Dermis blood vessel endothelial cell (primary cell): Measurements from ENCODE around the gene LAMTOR4. TPM values are rescaled to one million over a fixed set of nuclear protein-coding genes. Genes with fewer than 3 reads are reported as not detected.
A peak's percentile ranks its signal among the peaks of the same experiment; 100 is the strongest.

Source experiments
- DNase-seq: peaks from one replicate; pipeline ENCODE4 v3.0.0; 2010
- total RNA-seq: library from RNA; depleted of rRNA; stranded (reverse); fragments of >200 nt; gene quantifications from 2 replicates; pipeline ENCODE4 v1.2.3, GENCODE V29; 2014

LAMTOR4 gene
- total RNA-seq, 1 donor from 2014 or later = 133 TPM

DNA sequence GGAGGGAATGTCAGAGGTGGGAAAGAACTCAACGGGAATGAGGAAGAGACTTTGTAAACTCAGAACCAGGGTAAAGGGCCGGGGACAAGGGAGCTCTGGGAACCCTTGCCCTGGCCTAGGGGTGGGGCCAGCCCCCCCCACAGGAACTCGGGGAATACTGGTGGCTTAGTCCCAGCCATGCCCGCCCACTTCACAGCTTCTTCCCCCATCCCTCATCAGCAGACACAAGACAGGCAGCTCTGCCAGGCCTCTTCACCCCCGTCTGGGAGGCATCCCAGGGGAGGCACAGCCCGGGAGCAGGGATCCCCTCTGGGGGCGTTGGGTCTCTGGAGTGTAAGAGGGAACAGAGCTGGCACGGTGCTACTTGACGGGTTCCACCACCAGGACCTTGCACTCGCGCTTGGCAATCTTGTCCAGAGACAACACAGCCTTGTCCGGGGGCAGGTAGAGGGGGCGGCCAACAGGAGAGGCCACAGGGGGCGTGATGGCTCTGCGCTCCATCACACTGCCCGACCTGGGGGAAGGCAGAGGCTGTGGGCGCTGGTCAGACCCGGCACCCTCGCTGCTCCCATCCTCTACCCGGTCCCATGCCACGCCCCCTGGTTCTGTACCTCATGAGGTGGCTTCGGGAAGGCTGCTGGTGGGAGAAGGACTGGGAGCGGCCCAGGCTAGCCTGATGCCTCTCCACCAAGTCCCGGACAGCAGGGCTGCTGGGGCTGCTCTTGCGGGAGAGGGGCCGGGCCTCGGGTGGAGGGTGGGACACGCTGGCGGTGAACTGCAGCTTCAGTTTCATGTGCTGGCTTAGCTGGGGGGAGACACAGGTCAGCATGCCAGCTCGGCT, 6.2 kb downstream of the LAMTOR4 start:
- DNase-seq = no peak

DNA sequence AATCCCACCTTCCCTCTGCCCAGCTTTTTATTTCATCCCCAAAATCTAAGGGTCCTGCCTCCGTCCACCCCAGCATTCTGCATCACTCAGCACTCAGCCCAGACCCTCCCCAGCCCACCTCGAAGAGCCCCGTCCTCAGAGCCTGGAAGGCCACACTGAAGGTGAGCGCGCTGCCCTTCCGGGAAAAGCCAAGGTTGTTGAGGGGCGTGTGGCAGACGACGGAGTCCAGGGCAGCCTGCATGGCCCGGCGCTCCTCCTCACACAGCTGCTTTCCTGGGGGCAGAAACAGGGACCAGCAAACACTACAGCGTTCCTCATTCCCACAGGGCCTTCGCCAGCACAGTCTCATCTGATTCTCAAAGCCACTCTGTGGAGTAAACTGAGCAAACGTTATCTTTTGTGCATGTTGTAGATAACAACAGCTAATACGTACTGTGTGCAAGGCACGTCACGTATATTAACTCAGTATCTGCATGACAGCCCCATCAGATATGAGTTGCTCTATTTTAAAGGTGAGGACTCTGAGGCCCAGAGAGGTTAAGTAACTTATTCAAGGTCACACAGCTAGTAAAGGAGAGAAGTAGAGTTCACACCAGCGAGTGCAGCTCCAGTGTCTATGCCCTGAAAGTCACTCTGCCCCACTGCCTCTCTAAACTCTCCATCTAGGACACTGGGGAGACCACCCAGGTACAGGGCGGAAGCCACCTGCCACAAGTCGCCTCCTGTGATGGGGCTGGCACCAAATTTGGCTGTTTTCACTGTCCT, 7.0 kb downstream of the LAMTOR4 start:
- no peak for DNase-seq

DNA sequence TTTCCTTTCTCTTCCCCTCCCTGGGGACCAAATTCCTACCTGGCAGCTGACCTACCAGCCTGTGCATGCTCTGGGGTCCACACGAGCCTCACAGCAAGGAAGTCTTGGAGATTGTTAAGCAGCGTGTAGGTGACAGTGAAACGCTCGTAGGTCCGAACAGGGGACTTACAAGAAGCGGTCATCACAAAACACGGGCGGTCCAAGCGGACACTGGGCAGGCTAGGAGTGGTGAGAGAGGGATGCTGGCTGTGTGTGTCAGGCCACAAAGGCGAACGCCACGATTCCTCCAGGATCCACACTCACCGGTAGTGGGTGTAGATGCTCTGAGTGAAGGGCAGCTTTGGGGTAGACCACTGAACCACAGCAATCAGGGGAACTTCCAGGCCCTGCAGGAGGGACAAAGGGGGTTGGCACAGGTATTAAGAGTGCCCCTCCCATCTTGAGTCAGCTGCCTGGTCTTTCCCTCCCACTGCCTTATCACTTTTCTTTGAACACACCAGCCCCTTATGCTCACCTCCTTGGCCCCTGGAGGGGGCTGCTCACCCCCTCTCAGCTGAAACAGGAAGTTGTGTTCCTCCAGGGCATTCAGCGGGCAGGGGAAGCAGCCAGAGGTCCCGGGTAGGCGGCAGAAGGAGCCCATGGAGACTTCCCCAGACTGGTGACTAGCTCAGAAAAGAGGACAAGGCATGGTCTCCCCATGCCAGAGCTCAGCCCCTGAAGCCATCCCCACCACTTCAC, 7.8 kb downstream of the LAMTOR4 start:
- DNase-seq = no peak

DNA sequence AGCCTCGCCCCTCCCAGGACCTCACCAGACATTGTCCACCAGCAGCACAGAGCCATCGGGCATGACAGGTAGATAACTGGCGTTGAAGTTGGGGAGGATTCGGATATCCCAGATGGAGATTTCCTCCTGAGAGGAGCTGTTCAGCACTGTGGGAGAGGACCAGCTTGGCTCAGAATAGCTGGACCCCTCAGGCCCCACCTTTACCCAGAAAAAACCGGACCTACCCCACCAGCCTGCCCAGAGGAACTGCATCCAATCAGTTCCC, 8.3 kb downstream of the LAMTOR4 start:
- DNase-seq = no peak

DNA sequence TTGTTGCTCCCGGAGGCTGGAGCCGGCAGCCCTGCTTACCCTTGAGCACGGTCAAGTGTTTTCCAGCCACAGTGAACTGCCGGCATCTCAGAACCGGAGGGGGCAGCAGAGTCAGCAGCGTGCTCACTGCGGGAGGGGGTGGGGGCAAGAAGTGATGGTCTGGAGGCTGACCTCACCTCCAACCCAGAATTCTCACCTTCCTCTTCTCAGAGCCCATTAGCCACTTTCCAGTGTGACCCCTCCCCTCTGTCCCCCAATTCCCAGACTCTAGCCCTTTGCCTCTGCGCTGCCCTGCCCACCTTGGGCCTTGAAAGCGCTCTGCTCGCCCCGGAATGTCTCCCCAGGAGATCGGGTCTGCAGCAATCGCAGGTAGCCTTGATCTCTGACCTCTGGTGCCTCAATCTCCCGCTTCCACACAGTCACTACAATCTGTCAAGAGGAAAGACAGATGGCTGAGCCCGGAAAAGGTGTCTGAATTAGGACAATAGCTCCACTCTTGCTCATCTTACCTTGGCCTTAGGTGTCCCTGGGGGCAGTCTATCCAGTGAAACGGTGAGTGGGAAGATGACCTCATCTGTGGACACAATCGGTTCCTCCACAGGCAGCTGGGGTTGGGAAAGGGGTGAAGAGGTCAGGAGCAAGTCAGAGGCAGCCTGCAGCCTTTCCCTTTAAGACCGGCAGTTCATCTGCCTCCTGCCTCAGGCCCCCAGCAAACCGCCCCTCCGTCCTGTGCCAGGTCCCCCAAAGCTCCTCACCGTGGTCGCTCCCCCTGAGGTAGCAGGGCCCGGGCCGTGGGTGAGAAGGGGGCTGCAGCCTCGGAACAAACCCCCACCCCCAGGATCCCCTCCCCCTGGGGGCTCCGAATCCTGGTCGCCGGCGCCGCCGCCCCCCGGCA, 8.9 kb downstream of the LAMTOR4 start:
- DNase-seq = peak; percentile 68

DNA sequence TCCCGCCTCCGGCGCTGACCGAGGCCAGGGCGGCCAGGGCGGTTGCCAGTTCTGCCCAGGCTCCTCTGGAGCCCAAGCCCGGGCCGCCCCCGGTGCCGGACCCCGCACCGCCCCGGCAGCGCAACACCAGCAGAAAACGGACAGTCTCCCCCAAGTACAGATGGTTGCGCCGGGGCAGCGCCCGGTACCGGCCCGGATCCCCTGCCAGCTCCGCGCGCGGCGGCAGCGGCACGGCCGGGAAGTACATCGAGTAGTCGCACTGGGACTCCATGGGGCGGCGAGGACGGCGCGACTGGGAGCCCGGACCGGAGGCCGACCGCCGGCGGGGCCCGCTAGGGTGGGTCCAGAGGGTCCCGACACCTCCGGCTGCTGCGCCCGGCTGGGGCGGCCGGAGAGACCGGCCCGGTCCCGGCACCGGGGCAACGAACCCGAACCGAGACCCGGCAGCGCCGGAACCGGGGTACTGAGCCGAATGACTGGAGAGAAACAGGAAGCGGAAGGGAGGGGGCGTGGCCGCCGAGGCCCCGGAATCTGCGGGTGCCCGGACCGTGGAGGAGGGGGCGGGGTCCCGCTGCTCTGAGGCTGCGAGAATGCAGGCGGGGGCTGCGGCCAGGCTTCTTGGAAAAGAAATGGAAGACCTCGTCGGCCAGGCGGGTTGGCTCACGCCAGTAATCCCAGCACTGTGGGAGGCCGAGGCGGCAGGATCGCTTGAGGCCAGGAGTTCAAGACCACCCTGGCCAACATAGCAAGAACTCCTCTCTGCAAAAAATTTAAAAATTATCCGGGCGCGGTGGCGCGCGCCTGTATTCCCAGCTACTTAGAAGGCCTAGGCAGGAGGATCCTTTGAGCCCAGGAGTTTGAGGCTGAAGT, 9.7 kb downstream of the LAMTOR4 start, which contains the start of gene TRAPPC14:
Gene TRAPPC14, minus strand, starts transcription at position 495 of the 870 bp plus-strand sequence. Its CDS starts 224 bp downstream, at position 271.
- peak; percentile 71 for DNase-seq

DNA sequence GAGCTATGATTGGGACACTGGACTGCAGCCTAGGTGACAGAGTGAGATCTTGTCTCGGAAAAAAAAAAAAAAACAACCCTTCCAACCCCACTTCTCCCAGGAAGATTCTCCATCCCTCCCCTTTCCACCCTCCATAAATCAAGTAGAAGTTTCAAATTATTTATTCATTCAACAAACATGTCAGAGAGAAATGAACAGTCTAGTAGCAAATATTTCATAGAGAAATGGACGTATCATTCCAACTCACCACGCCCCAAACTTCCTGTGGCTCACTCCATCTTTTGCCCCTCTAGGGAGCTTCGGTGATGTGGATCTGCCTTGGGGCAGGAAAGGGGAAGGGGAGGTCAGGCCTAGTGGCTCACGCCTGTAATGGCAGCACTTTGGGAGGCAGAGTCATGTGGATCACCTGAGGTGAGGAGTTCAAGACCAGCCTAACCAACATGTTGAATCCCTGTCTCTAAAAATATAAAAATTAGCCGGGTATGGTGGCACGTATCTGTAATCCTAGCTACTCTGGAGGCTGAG, 10.4 kb downstream of the LAMTOR4 start:
- no peak for DNase-seq

DNA sequence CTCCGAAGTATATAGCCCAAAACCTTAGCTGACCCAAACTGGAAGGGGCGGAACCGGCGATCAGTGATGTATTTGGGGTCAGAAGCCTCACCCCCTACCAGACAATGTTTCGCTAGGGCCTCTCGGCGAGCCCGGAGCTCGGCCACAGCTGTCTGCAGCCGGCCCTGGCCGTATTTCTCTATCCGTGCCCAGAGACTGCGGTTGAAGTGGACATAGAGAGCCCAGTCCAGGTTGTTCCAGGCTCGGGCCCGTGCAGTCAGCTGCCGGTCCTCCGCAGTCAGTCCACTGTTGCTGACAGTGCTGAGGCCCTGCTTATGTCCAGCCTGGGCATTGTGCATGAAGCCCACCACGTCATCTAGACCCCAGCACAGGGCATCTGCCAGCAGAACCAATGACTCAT, 11.3 kb downstream of the LAMTOR4 start:
- DNase-seq = no peak

DNA sequence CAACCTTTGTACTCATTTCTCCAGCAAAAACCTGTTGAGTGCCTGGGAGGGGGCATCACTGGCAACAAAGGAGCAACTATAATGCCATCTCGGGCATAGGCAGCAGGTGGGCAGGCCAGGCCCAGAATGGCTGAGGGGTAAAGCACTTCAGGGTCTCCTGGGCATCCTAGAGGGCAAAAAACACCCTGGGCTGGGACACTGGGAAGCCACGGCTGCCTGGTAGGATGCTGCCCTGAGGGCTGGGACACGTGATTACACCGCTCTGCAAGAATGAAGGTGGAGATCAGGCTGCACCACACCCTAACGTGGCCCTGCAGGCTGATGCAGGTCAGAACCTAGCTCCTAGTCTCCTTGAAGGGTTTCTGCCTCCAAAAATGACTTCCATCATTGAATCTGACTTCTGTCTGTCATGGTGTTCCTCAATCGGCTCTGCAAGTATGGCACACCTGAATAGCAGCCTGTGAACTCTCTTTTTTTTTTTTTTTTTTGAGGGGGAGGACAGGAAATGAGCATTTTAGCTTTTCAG, 14.4 kb downstream of the LAMTOR4 start:
- DNase-seq = no peak

DNA sequence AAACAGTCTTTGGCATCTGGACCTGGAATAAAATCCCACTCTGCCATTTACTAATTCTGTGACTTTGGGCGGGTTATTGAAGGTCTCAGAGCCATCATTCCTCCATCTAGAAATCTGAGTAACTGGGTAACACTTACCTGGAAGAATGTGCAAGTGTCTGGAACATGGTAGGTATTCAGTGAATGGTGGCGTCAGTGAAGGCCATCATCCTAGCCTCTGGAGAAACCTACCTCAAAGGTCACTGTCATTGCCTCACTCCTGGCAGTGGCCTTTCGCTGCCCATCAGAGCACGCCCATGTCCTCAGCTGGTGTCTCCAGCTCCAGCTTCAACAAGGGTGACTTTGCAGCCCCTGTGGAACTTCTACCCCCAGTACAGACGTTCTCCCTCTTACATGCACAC, 15.2 kb downstream of the LAMTOR4 start:
- no peak for DNase-seq

DNA sequence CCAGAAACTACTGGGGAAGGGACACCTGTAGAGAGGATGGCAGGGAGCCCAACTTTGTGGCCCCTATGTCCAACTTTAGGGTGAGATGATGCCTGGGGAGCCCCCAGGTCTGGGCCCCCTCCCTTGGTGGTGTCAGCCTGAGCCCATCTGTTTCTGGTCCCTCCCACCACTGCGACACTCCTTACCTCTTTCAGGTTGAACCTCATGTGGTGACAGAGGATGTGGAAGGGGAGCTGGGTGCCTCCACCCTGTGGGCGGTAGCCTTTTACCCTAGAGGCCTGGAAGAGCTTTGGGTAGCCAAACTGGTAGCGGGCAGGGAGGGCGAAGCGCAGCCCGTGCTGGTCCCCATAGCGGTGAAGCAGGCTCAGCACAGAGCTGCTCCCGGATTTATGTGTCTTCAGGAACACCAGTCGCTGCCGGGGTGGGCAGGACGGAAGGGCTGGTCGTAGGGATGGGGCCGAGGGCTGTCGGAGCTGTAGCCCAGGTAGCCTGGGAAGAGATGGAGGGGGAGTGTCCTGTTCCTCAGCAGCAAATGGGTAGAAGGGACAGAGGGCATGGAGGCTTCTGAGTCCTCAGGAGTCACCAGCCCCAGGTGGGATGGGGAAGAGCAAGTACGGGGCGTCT, 17.7 kb downstream of the LAMTOR4 start:
- no peak for DNase-seq

DNA sequence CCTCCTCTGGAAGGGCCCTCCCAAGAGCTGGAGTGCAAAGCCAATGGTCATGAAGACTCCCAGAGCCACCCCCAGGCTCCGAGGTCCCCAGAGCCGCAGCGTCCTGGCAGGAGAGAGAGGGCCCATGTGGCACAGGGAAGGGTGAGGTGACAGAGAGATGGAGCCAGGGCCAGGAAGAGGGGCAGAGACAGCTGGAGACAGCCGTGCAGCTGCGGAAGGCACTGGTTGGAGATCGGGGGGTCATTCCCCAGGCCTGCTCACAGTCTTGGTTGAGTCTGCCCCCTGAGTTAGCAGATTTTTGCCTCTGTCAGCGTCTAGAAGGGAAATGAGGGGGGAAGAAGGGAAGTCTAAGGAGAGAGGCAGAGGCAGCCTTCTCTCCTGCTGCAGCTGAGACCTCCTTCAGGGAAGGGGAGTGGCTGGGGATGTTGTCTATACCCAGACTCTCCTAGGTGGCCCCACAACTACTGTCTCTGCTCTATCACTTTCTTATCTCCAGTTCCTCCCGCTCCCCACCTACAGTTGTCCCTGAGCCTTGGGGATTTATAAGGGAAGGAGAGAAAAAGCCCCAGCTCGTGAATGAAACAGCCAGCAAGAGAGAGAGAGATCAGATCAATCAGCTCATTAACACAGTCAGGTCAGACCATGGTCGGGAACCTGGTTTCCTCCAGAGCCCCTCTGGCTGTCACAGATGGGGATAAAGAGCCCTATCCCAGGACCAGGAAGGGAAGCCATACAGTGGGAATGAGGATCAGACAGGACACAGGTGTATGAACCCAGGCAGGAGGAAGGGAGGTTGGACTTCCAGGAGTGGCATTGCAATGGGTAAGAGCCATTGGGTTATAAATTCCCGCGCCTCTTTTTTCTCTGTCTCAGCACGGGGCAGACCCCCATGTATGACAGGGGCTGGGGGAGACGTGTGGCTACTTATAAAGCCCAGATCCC, 18.5 kb downstream of the LAMTOR4 start:
- DNase-seq = no peak

DNA sequence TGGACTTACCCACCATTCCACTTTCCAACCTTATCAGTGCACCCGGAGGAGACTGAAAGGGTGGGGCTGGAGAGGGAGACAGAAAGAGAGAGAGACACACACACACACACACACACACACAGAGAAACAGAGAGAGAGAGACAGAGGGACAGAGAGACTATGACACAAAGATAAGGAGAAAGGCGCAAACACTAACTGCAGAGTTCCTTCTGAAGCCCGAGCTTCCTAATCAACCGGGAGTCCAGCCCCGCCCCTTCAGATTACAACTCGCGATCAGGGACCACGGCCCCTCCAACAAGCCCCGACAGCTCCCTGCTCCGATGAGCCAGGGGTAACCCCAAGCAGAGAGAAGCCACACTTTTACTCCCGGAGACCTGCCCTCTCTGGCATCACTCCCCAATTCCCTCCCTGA, 19.2 kb downstream of the LAMTOR4 start:
- no peak for DNase-seq

DNA sequence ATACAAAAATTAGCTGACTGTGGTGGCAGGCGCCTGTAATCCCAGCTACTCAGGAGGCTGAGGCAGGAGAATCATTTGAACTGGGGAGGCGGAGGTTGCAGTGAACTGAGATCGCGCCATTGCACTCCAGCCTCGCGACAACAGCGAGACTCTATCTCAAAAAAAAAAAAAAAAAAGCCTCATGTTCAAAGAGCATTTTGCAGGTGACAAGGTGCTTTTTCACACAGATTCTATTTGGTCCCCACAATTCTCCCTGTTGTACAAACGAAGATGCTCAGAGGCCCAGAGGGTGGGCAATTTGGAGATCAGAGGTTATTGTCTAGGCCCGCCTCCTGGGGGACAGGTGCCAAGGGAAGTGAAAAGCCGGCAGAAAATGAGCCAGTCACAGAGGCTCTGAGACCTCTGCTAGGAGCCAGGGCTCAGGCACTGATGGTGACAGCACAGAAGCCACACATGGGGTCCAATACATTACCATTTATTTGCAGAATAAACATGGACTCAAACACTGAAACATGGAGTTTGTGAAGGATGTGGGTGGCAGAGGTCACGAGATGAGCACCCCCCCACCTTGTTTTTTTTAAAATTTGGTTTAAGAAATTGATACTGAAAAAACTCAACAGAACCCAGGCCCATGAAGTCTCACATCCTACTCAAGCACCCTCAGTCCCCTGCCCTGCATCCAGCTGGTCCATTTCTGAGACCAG, 20.6 kb downstream of the LAMTOR4 start:
- no peak for DNase-seq

DNA sequence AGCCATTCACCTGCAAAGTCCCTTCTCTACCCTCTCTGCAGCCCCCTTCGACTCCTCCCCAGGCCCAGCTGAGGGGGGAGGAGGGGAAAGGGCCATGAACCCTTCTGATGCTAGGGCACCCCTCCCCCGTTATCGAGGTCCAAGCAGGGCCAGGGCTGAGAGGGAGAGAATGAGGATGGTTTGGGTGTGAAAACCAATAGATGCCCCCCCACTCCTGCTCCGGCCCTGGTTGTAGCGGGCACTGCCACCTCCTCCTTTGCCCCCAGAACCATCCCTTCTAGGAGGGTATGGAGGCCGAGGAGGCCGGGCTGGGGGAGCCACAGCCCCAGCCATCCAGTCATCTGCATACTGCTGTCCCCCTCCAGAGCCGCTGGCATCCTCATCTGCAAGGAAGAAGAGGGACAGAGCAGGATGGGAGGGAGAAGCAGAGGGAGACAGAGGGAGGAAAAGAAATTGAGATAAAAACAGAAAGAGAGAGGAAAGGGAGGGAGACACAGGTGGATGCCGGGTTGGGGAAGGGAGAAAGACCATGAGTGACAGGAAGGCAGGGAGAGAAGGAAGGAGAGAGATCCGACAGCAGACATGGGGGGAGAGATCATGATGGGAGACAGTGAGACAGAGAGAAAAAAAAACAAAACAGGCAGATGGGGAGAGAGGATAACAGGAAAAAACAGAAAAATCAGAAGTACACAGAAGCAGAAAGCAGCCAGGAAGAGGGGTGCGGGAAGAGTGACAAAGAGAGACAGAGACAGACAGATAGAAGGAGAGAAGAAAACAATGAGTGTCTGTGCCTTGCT, 21.6 kb downstream of the LAMTOR4 start:
- no peak for DNase-seq

DNA sequence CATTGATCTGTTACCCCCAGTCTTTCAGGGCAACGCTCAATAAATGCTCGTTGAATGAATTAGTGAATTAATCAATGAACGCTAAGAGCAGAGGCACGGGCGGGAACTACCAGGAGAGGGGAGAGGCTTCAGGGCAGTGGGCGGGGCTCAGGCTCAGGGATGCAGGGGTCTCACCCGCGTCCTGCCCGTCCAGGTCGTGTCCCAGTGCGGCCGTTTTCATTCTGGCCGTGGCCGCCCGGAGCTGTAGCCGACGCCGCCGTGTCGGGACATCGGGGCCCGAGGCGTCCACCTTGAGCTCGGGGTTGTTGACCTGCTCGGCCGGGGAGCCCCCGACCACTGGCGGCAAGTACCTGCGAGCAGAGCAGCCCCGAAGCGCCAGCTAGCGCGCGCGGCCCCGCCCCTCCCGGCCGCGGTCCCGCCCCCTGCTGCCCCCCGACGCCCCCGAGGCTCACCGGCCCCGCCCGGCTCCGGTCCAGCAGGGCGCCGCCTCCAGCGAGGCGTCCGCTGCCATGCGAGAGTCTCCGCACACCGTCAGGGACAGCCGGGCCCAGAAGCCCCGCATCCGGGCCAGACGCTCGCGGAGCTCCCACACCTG, 22.5 kb downstream of the LAMTOR4 start:
- DNase-seq = no peak

DNA sequence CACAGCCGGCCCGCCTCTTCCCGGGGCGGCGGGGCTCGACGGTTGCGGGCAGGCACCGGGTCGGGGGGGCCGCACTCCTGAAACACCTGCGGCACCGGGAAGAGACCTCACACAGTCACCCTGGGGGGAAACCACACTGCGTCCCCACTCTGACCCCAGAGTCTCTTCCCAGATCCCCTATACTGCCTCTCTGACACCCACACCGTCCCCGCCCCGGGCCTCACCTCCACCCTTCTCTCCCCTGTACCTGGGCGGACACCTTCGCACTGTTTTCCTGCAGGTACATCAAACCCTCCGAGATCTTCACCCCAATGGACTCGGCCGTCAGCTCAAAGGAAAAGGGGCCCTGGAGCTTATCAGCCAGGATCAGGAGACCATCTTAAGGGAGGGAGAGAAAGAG, 23.1 kb downstream of the LAMTOR4 start:
- DNase-seq = no peak
